Adipocyte (in vitro differentiated cells): ENCODE measurements around the gene HMCN2.

Source experiments
- DNase-seq: peaks from one replicate; pipeline ENCODE4 v3.0.0-alpha.2; 2015; ENCODE audit warnings: low read depth
- H3K27me3 ChIP-seq: replicated peaks from 2 replicates; pipeline ENCODE4 v1.7.0; 2013; ENCODE audit warnings: mild to moderate bottlenecking, low read length, moderate library complexity; ENCODE audit not compliant: control insufficient read depth, insufficient read depth
- H3K36me3 ChIP-seq: 2 replicates; pipeline ENCODE4 v1.7.0; 2013; ENCODE audit warnings: low read length, mild to moderate bottlenecking, moderate library complexity; ENCODE audit not compliant: control insufficient read depth, insufficient read depth, severe bottlenecking
- H3K4me1 ChIP-seq: 2 replicates; pipeline ENCODE4 v1.7.0; 2013; ENCODE audit warnings: mild to moderate bottlenecking, low read length, moderate library complexity; ENCODE audit not compliant: control insufficient read depth, insufficient read depth
- H3K4me3 ChIP-seq: 2 replicates; pipeline ENCODE4 v1.7.0; 2013; ENCODE audit warnings: mild to moderate bottlenecking, low read length, moderate library complexity
- H3K9ac ChIP-seq: 2 replicates; pipeline ENCODE4 v1.7.0; 2013; ENCODE audit warnings: mild to moderate bottlenecking, low read length, moderate library complexity
- H3K9me3 ChIP-seq: 2 replicates; pipeline ENCODE4 v1.7.0; 2013; ENCODE audit warnings: mild to moderate bottlenecking, low read length, moderate library complexity; ENCODE audit not compliant: control insufficient read depth

The HMCN2 gene

GRCh38 chr9:130265431-130266235 lies at the start of gene HMCN2:
TSS of gene HMCN2 (plus strand) at chr9:130265760. CDS start at chr9:130265879, 119 bp downstream.
- Histone ChIP-seq H3K36me3 (no peaks in the 10 kb centered on the region), H3K9ac (no peak within 1 kb of the TSS), H3K9me3 (no peaks in the 10 kb centered on the region), H3K4me1 (peaks cover 7% of the 10 kb centered on the region), H3K27me3 (peaks cover 56% of the 10 kb centered on the region), H3K4me3 (no peak within 1 kb of the TSS)
- peak; percentile 29 for DNase-seq

- Histone ChIP-seq H3K4me3 (no peak overlapping the region), H3K9ac (no peak overlapping the region), H3K4me1 (peaks cover 5% of the 10 kb centered on the region), H3K36me3 (peaks cover 5% of the 10 kb centered on the region), H3K27me3 (no peaks in the 10 kb centered on the region), H3K9me3 (no peaks in the 10 kb centered on the region)
- no peak for DNase-seq
These were observed 47.7 kb upstream of the HMCN2 start for GRCh38 chr9:130217838-130218237.

- Histone ChIP-seq H3K4me1 (no peaks in the 10 kb centered on the region), H3K9ac (no peak overlapping the region), H3K27me3 (no peaks in the 10 kb centered on the region), H3K36me3 (peaks cover 5% of the 10 kb centered on the region), H3K9me3 (no peaks in the 10 kb centered on the region), H3K4me3 (no peak overlapping the region)
- DNase-seq: no peak
These were observed 45.9 kb upstream of the HMCN2 start for GRCh38 chr9:130219661-130220096.

- DNase-seq: peak; percentile 71
These were observed 45.2 kb upstream of the HMCN2 start for GRCh38 chr9:130220352-130220751.

GRCh38 chr9:130222833-130223232 lies 42.7 kb upstream of the HMCN2 start:
- H3K4me3 ChIP-seq: no peak overlapping the region
- peaks cover 9% of the 10 kb centered on the region for H3K9me3 ChIP-seq
- no peak overlapping the region for H3K9ac ChIP-seq
- DNase-seq: no peak
- H3K4me1 ChIP-seq: no peaks in the 10 kb centered on the region
- peaks cover 23% of the 10 kb centered on the region for H3K36me3 ChIP-seq
- no peaks in the 10 kb centered on the region for H3K27me3 ChIP-seq

More at GRCh38 chr9:130220352-130220751, 45.2 kb upstream of the HMCN2 start:
- H3K9me3 ChIP-seq: no peaks in the 10 kb centered on the region
- no peaks in the 10 kb centered on the region for H3K27me3 ChIP-seq
- H3K9ac ChIP-seq: no peak overlapping the region
- no peaks in the 10 kb centered on the region for H3K4me1 ChIP-seq
- no peak overlapping the region for H3K4me3 ChIP-seq
- peaks cover 9% of the 10 kb centered on the region for H3K36me3 ChIP-seq

- peaks cover 26% of the 10 kb centered on the region for H3K36me3 ChIP-seq
- no peak overlapping the region for H3K4me3 ChIP-seq
- peaks cover 12% of the 10 kb centered on the region for H3K9me3 ChIP-seq
- no peak overlapping the region for H3K9ac ChIP-seq
- DNase-seq: no peak
- no peaks in the 10 kb centered on the region for H3K4me1 ChIP-seq
- H3K27me3 ChIP-seq: no peaks in the 10 kb centered on the region
These were observed 40.5 kb upstream of the HMCN2 start for GRCh38 chr9:130225071-130225470.

GRCh38 chr9:130225586-130225985 lies 40.0 kb upstream of the HMCN2 start:
- Histone ChIP-seq H3K36me3 (peaks cover 26% of the 10 kb centered on the region), H3K4me3 (no peak overlapping the region), H3K9ac (no peak overlapping the region), H3K4me1 (no peaks in the 10 kb centered on the region), H3K9me3 (peaks cover 12% of the 10 kb centered on the region), H3K27me3 (no peaks in the 10 kb centered on the region)
- DNase-seq: no peak

GRCh38 chr9:130226112-130226511 lies 39.4 kb upstream of the HMCN2 start:
- Histone ChIP-seq H3K9me3 (peaks cover 12% of the 10 kb centered on the region), H3K4me3 (no peak overlapping the region), H3K4me1 (no peaks in the 10 kb centered on the region), H3K36me3 (peaks cover 26% of the 10 kb centered on the region), H3K9ac (no peak overlapping the region), H3K27me3 (no peaks in the 10 kb centered on the region)
- DNase-seq: no peak

- H3K9ac ChIP-seq: no peak overlapping the region
- no peaks in the 10 kb centered on the region for H3K27me3 ChIP-seq
- peaks cover 12% of the 10 kb centered on the region for H3K9me3 ChIP-seq
- DNase-seq: no peak
- H3K4me1 ChIP-seq: no peaks in the 10 kb centered on the region
- H3K4me3 ChIP-seq: no peak overlapping the region
- H3K36me3 ChIP-seq: peaks cover 29% of the 10 kb centered on the region
These were observed 37.7 kb upstream of the HMCN2 start for GRCh38 chr9:130227833-130228232.

- DNase-seq: no peak
- Histone ChIP-seq H3K36me3 (peaks cover 33% of the 10 kb centered on the region), H3K27me3 (no peaks in the 10 kb centered on the region), H3K9ac (no peak overlapping the region), H3K4me3 (no peak overlapping the region), H3K4me1 (peaks cover 3% of the 10 kb centered on the region), H3K9me3 (peaks cover 12% of the 10 kb centered on the region)
These were observed 35.8 kb upstream of the HMCN2 start for GRCh38 chr9:130229759-130230158.

- peaks cover 29% of the 10 kb centered on the region for H3K36me3 ChIP-seq
- H3K9me3 ChIP-seq: peaks cover 12% of the 10 kb centered on the region
- peaks cover 3% of the 10 kb centered on the region for H3K4me1 ChIP-seq
These were observed 34.9 kb upstream of the HMCN2 start for GRCh38 chr9:130230631-130231030.

More at GRCh38 chr9:130230631-130231030, 34.9 kb upstream of the HMCN2 start:
- no peaks in the 10 kb centered on the region for H3K27me3 ChIP-seq
- H3K9ac ChIP-seq: no peak overlapping the region
- H3K4me3 ChIP-seq: no peak overlapping the region
- DNase-seq: no peak
